Thyroid gland (tissue), 4 donors: ENCODE data around the gene IFNA2. TPM values are rescaled to one million over a fixed set of nuclear protein-coding genes. Genes with fewer than 3 reads are reported as not detected.
"Not testable (repeated sequence)": the region's sequence is repeated elsewhere in the genome, so short reads cannot be mapped to it uniquely, and the experiment has no call there.

Experiments used
- DNase-seq, 2 donors: peaks; one replicate each; pipeline ENCODE4 v3.0.0-alpha.2; 2019
- H3K27ac ChIP-seq, 3 donors: fragments of 200-600 bp; sonication (generic); 1 replicate in 2 of 3; 2 replicates in 1 of 3; pipeline ENCODE4 v1.5.1; 2016 to 2019; ENCODE audit warnings: mild to moderate bottlenecking in 1 of 3, moderate library complexity in 1 of 3
- H3K27me3 ChIP-seq: fragments of 200-600 bp; sonication (generic); one replicate; pipeline ENCODE4 v1.5.1; 2019
- H3K36me3 ChIP-seq, 2 donors: fragments of 200-600 bp; sonication (generic); one replicate each; pipeline ENCODE4 v1.5.1; 2016 to 2019
- H3K4me1 ChIP-seq, 2 donors: fragments of 200-600 bp; sonication (generic); one replicate each; pipeline ENCODE4 v1.5.1; 2017 to 2019
- H3K4me3 ChIP-seq, 3 donors: fragments of 200-600 bp; sonication (generic); replicated peaks in 1 of 3; 1 replicate in 2 of 3; 2 replicates in 1 of 3; pipeline ENCODE4 v1.5.1; 2016; ENCODE audit warnings: mild to moderate bottlenecking in 1 of 3
- H3K9me3 ChIP-seq: fragments of 200-600 bp; sonication (generic); one replicate; pipeline ENCODE4 v1.5.1; 2017
- CTCF ChIP-seq, 6 experiments: fragments of 200-600 bp in 3 of 6; fragments of 450-650 bp in 3 of 6; sonication (generic) in 3 of 6; IDR thresholded peaks; one replicate each; pipeline ENCODE4 v1.5.1; 2016 to 2019; ENCODE audit warnings: antibody characterized with exemption in 6 of 6, mild to moderate bottlenecking in 2 of 6, inconsistent platforms in 1 of 6, moderate library complexity in 1 of 6
- POLR2A ChIP-seq, 2 donors: fragments of 450-650 bp; IDR thresholded peaks; one replicate each; pipeline ENCODE4 v1.6.1; 2017; ENCODE audit warnings: antibody characterized with exemption in 2 of 2, mild to moderate bottlenecking in 2 of 2, moderate library complexity in 1 of 2
- WGBS, 2 donors: methylation state at CpG; one replicate each; pipeline ENCODE4 v1.1.5; 2017; 5-methylcytosine and 5-hydroxymethylcytosine counted together
- intact Hi-C: fragments of 100-400 bp; cut with DNase I; formaldehyde crosslinking; loops from one replicate; pipeline ENCODE4 v1.15.1; 2023
- total RNA-seq, 4 donors: library from RNA; depleted of rRNA; stranded (reverse); fragments of >200 nt; gene quantifications; one replicate each; pipeline ENCODE4 v1.2.3, GENCODE V29; 2016

The IFNA2 gene
- total RNA-seq, 4 donors from 2014 or later, result not detected

GRCh38 chr9:21395778-21396717, 10.8 kb upstream of the IFNA2 start:
- Histone ChIP-seq H3K27me3 (peaks cover 7% of the 10 kb centered on the region), H3K9me3 (no peaks in the 10 kb centered on the region), H3K36me3 (no peaks in the 10 kb centered on the region), H3K27ac (no peak overlapping the region), H3K4me3 (peak overlapping the region in 1 of 3 donors; percentile 20), H3K4me1 (peaks cover 0 to 5% of the 10 kb centered on the region in 2 donors)
- 10% methylated on average over 38 to 40 of the region's 40 CpGs for WGBS, 2 donors
- peak; percentile 42 to 52 for DNase-seq
- intact Hi-C loops, result loop anchor here (10.0 kb wide), 1 partner anchor 141 kb away; no protein-coding TSS in a partner anchor
- peak in 5 of 6 experiments; percentile 42 to 77 (median 60) for TF ChIP-seq CTCF (IDR thresholded peaks at IDR 0.05)
- TF ChIP-seq POLR2A (IDR thresholded peaks at IDR 0.05), result no peak

- TF ChIP-seq CTCF (IDR thresholded peaks at IDR 0.05), result peak in 4 of 6 experiments; percentile 13 to 40 (median 31)
- no peak for TF ChIP-seq POLR2A (IDR thresholded peaks at IDR 0.05)
- Histone ChIP-seq H3K27ac (no peak overlapping the region), H3K9me3 (no peaks in the 10 kb centered on the region), H3K4me1 (peaks cover 0 to 5% of the 10 kb centered on the region in 2 donors), H3K4me3 (no peak overlapping the region), H3K27me3 (peaks cover 13% of the 10 kb centered on the region), H3K36me3 (no peaks in the 10 kb centered on the region)
- intact Hi-C loops, result loop anchor here (10.0 kb wide), 1 partner anchor 137 kb away; no protein-coding TSS in a partner anchor
- 51 to 60% methylated on average over 6 of the region's 6 CpGs for WGBS, 2 donors
- DNase-seq, result peak; percentile 8 to 26
Observed at GRCh38 chr9:21392270-21392669, 7.1 kb upstream of the IFNA2 start.

DNA sequence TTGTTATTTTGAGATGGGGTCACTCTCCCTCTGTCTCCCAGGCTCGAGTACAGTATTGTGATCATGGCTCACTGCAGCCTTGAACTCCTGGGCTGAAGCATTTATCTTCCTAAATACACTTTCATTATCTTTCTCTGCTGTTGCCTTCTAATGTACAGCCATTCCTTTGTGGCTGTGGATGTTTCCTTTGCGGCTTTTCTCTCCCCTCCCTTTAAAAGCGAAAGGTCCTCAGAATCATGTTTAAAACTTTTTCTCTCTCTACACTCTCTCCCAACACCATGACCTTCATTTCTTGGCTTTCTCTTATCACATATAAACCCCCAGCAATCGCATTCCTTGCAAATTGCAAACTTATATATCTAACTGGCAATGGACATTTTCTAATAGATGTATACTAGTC, 1.6 kb downstream of the IFNA2 start:
- H3K27ac ChIP-seq, result no peak overlapping the region
- H3K4me3 ChIP-seq, result no peak overlapping the region
- H3K4me1 ChIP-seq, result no peaks in the 10 kb centered on the region
- no peaks in the 10 kb centered on the region for H3K9me3 ChIP-seq
- peaks cover 6% of the 10 kb centered on the region for H3K27me3 ChIP-seq
- TF ChIP-seq POLR2A (IDR thresholded peaks at IDR 0.05), result no peak
- TF ChIP-seq CTCF (IDR thresholded peaks at IDR 0.05), result no peak
- DNase-seq, result no peak
- intact Hi-C loops, result no loop called here
- H3K36me3 ChIP-seq, result no peaks in the 10 kb centered on the region
- 72 to 80% methylated on average over 4 of the region's 4 CpGs for WGBS, 2 donors

DNA sequence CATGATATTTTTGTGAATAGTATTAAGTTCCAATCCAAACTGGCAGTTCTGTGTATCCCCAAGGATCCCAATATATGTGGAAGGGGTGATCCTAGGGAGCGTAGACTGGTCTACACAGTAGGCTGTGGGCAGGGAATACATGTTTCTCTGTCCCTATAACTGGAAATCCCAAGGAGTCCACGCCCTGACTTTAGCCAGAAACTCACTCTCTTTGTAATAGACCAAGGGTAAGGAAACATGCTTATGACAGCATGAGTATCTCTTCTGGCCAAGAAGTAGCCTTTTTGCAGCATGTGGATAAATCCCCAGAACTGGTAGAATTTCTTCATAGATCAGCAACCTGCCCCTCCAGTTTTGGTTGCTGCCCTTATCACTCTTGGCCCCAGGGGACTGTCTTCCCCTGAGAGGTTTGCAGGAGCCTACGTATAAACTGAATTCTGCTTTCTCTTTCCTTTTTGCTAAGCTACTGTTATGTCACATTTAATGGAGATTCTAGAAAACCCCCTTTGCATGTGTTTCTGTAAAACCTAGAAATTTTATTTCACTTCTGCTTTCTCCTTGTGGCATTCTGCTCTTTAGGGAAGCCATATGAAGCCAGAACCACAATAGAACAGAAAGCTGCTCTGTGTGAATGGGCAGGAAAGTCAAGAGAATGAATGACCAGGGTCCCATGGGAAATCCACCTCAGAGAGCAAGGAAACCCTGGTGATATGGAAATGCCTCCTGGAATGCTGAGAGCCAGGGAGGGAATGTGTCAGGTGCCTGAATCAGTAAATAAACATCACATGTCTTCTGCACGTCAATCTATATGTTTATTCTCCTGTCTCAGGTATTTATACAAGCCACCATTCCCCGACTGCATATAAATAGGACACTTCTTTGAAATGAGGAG, 3.5 kb downstream of the IFNA2 start:
- Histone ChIP-seq H3K4me3 (no peak overlapping the region), H3K27me3 (no peaks in the 10 kb centered on the region), H3K27ac (no peak overlapping the region), H3K36me3 (no peaks in the 10 kb centered on the region), H3K4me1 (no peaks in the 10 kb centered on the region), H3K9me3 (no peaks in the 10 kb centered on the region)
- intact Hi-C loops, result no loop called here
- WGBS, 2 donors, result 54 to 56% methylated on average over 5 of the region's 5 CpGs
- TF ChIP-seq POLR2A (IDR thresholded peaks at IDR 0.05) (no peak), CTCF (IDR thresholded peaks at IDR 0.05) (no peak)
- DNase-seq, result no peak

- intact Hi-C loops, DNase-seq, H3K9me3 ChIP-seq, H3K27ac ChIP-seq, H3K4me1 ChIP-seq, H3K27me3 ChIP-seq, H3K36me3 ChIP-seq, H3K4me3 ChIP-seq: not testable (repeated sequence)
- WGBS, 2 donors, result 78% methylated on average over 4 of the region's 4 CpGs
Observed at GRCh38 chr9:21371467-21371866, 13.7 kb downstream of the IFNA2 start.
